Right lobe of liver (tissue), 4 donors: ENCODE measurements around the gene LIPJ.

Experiments used
- CTCF ChIP-seq, 4 donors: fragments of 200-600 bp in 3 of 4; fragments of 450-650 bp in 1 of 4; IDR thresholded peaks; one replicate each; pipeline versions ENCODE4 v1.5.1 to v1.8.0; 2016 to 2022; ENCODE audit warnings: antibody characterized with exemption in 4 of 4, mild to moderate bottlenecking in 2 of 4
- POLR2A ChIP-seq: fragments of 450-650 bp; IDR thresholded peaks from one replicate; pipeline ENCODE4 v1.6.1; 2017; ENCODE audit warnings: antibody characterized with exemption, mild to moderate bottlenecking
- donor health status: DM: no; HTN: no; CAD: no.
- donor health status: DM: no; HTN: no; CAD: no.
- donor health status: DM: no; HTN: yes; CAD: no.

- TF ChIP-seq POLR2A (no peak), CTCF (IDR thresholded peaks at IDR 0.05) (no peak)
Observed at GRCh38 chr10:88557256-88557655, 29.3 kb upstream of the LIPJ start.
